ENCODE results near the gene INA.
"Not testable (repeated sequence)": the region's sequence is repeated elsewhere in the genome, so short reads cannot be mapped to it uniquely, and the experiment has no call there.

The INA gene

DNA sequence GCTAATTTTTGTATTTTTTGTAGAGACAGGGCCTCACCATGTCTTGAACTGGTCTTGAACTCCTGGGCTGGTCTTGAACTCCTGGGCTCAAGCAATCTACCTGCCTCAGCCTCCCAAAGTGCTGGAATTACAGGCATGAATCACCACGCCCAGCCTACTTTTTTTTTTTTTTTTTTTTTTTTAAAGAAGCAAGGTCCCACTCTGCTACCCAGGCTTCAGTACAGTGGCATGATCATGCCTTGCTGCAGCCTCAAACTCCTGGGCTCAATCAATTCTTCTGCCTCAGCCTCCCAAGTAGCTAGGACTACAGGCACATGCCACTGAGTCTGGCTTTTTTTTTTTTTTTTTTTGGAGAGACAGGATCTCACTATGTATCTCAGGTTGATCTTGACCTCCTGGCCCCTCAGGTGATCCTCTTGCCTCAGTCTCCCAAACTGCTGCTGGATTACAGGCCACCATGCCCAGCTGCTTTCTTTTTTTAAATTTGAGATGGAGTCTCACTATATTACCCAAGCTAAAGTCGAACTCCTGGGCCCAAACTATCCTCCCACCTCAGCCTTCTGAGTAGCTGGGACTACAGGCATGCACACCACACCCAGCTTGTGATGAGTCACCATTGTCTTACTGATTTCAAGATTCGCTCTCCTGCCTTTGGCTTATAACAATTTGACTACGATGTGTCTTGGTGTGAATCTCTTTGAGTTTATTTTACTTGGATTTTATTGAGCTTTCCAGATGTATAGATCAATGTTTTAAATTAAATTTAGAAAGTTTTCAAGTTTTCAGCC, 22.2 kb upstream of the INA start:
- no peak for DNase-seq (ENCODE audit: low read depth)
- no peak overlapping the region for H3K4me3 ChIP-seq (ENCODE audit: low read depth, low read length)
- TF ChIP-seq, protein P1, sequence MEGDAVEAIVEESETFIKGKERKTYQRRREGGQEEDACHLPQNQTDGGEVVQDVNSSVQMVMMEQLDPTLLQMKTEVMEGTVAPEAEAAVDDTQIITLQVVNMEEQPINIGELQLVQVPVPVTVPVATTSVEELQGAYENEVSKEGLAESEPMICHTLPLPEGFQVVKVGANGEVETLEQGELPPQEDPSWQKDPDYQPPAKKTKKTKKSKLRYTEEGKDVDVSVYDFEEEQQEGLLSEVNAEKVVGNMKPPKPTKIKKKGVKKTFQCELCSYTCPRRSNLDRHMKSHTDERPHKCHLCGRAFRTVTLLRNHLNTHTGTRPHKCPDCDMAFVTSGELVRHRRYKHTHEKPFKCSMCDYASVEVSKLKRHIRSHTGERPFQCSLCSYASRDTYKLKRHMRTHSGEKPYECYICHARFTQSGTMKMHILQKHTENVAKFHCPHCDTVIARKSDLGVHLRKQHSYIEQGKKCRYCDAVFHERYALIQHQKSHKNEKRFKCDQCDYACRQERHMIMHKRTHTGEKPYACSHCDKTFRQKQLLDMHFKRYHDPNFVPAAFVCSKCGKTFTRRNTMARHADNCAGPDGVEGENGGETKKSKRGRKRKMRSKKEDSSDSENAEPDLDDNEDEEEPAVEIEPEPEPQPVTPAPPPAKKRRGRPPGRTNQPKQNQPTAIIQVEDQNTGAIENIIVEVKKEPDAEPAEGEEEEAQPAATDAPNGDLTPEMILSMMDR (IDR thresholded peaks at IDR 0.05; ENCODE audit: control insufficient read depth, extremely low read depth, insufficient read depth), result no peak

DNA sequence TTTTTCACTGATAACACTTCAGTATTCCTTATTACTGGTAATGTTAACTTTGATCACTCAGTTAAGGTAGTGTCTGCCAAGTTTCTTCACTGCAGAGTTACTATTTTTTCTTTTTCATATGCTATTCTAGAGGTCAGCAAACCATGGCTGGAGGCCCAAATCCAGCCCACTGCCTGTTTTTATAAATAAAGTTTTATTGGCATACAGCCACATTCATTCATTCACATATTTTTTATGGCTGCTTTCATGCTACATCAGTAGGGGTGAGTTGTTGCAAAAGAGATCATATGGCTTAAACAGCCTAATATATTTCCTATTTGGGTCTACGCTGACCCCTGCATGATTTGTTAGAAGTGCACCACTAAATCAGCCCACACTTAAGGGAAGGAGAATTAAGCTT, 20.3 kb upstream of the INA start:
- TF ChIP-seq, protein P1 (IDR thresholded peaks at IDR 0.05; ENCODE audit: control insufficient read depth, extremely low read depth, insufficient read depth), result no peak
- no peak overlapping the region for H3K4me3 ChIP-seq (ENCODE audit: low read depth, low read length)
- no peak for DNase-seq (ENCODE audit: low read depth)

GRCh38 chr10:103257812-103258211, 19.1 kb upstream of the INA start:
- no peak for DNase-seq (ENCODE audit: low read depth)
- no peak overlapping the region for H3K4me3 ChIP-seq (ENCODE audit: low read depth, low read length)

DNA sequence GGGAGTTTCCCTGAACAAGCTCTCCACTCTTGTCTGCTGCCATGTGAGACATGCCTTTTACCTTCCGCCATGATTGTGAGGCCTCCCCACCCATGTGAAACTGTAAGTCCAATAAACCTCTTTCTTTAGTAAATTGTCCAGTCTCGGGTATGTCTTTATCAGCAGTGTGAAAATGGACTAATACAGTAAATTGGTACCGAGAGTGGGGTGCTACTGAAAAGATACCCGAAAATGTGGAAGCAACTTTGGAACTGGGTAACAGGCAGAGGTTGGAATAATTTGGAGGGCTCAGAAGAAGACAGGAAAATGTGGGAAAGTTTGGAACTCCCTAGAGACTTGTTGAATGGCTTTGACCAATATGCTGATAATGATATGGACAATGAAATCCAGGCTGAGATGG, 18.0 kb upstream of the INA start:
- H3K4me3 ChIP-seq (ENCODE audit: low read depth, low read length), result not testable (repeated sequence)

More at GRCh38 chr10:103257812-103258211, 19.1 kb upstream of the INA start:
- TF ChIP-seq, protein P1 (IDR thresholded peaks at IDR 0.05; ENCODE audit: control insufficient read depth, extremely low read depth, insufficient read depth), result no peak

GRCh38 chr10:103259989-103260388, 16.9 kb upstream of the INA start:
- TF ChIP-seq, protein P1 (IDR thresholded peaks at IDR 0.05; ENCODE audit: control insufficient read depth, extremely low read depth, insufficient read depth), result no peak
- no peak overlapping the region for H3K4me3 ChIP-seq (ENCODE audit: low read depth, low read length)
- no peak for DNase-seq (ENCODE audit: low read depth)

More for the DNA sequence above, 18.0 kb upstream of the INA start:
- DNase-seq (ENCODE audit: low read depth), result not testable (repeated sequence)

- DNase-seq (ENCODE audit: low read depth), result no peak
- TF ChIP-seq, protein P1 (IDR thresholded peaks at IDR 0.05; ENCODE audit: control insufficient read depth, extremely low read depth, insufficient read depth), result no peak
Measured at GRCh38 chr10:103262229-103262628, 14.7 kb upstream of the INA start.

GRCh38 chr10:103265717-103266329, 11.1 kb upstream of the INA start:
- DNase-seq (ENCODE audit: low read depth), result no peak
- no peak overlapping the region for H3K4me3 ChIP-seq (ENCODE audit: low read depth, low read length)
- TF ChIP-seq, protein P1 (IDR thresholded peaks at IDR 0.05; ENCODE audit: control insufficient read depth, extremely low read depth, insufficient read depth), result no peak

More at GRCh38 chr10:103262229-103262628, 14.7 kb upstream of the INA start:
- no peak overlapping the region for H3K4me3 ChIP-seq (ENCODE audit: low read depth, low read length)
